LoVo (cell line): ENCODE results near the gene SND1.

Source experiments
- DNase-seq: peaks from one replicate; pipeline ENCODE4 v3.0.0-alpha.2; 2016; ENCODE audit warnings: low spot score

The SND1 gene

DNA sequence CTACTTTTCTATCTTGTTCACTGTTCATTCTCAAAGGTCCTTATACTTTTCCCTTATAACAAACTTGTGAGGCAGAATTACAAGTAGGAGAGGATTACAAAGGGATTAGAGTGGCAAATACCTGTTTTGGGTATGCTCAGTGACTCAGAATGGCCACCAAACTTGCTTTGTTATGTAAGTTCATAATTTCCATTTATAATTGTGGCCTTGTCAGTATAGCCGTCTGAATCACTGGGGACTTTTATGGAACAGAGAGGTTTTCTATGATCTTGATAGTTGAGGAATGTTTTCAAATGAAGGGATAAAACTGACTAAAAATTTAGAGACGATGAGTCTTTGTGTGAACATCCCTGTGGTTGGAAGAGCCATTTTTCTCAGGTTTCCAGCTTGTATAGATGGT, 116.2 kb downstream of the SND1 start:
- no peak for DNase-seq

DNA sequence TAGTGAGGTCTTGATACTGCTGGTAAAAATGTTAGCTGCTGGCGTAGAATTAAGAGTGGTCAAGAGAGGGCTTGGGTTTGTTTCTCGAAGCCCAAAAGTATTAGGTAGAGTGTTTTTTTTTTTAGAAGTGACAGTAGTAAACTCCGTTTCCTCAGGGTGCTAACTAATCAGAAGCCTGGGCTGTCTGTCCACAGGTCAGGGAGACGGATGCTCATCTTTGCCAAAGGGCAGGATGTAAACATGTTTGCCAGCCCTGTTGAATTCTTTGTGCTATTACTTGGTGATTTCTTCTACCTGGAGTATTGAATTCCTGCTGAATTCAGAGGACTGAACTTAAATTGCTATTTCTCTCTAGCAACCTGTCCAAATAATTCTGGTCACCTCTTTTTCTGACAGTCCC, 117.1 kb downstream of the SND1 start:
- DNase-seq, result no peak

- no peak for DNase-seq
Measured at GRCh38 chr7:127769696-127770400, 117.9 kb downstream of the SND1 start.

DNA sequence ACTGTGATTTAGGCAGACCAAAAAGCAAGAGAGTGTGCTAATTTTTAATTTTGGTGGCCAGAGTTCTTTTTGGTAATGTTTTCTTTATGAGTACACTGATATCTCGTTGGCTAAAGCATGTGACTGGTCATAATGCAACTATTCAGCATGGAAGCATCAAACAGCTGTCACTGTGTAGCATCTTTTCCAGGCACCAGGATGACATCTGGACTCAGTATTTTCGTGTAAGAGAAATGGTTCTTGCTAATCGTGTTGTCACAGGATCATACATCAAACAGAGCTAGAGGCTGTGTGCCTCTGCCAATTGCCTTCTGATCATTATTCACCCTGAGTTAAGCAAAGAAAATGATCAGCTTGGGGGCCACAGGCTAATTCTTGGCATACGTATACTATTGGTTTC, 118.9 kb downstream of the SND1 start:
- DNase-seq, result no peak

DNA sequence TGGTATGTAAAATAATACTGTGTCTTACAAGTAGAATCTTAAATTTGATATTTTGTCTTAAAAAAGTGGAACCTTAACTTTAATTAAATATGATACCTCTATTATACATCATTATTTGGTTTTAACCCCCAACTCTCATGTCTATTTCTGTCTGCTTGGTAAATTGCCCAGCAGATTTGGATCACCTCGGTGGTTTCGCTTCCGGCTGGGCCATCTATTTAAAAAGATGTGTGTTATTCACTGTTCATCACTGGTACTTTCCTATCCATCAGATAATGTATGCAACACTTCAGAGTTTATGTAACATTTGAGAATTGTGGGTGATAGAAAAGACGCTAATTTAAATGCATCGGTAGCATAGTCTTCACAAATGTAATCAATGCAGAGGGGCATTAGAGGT, 119.7 kb downstream of the SND1 start:
- no peak for DNase-seq

DNA sequence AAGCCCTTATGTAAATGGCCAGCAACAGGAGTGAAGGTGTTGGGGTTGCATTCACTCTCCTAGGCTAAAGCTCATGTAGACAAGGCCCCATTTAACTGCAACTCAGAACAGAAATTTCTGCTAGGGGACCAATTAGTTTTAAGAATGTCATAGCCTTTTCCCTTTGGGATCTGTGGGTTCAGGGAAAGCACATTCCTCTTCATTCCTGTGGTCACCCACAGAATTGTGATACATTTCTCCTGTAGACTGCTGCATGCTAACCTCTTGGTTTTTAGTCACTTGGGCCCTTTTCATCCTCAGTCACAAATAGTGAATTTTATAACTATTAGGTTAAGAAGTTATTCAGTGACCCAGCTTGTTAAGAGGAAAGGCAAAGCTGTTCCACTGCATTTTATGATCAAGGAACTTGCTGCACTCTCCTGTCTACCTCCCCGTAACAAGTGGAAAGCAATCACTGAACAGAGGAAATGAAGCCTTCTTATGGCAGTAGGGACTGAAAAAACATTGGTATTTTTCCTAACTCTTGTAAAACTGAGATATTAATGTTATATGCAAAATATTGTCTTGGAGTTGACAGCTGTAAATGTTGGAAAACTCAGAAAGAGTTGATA, 124.9 kb downstream of the SND1 start:
- no peak for DNase-seq

DNA sequence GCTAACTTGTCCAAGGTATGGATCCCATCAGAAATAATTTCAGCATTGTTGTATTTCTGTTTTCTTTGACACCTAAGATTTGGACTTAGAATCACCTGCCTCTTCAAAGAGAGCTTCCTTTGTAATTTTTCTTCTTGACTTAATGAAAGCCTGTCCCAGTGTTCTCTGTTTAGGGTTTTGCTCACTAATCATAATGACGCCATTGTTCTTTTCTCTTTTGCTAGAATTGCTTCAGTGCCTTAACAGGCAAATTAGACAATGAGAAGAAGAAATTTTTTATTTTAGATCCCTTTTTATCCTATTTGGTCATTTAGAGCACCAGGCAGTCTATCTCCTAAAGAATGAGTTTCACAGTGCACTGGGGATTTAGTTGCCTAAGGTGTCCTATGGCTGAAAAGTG, 128.5 kb downstream of the SND1 start:
- no peak for DNase-seq

- no peak for DNase-seq
Measured at GRCh38 chr7:127781081-127781480, 129.1 kb downstream of the SND1 start.

DNA sequence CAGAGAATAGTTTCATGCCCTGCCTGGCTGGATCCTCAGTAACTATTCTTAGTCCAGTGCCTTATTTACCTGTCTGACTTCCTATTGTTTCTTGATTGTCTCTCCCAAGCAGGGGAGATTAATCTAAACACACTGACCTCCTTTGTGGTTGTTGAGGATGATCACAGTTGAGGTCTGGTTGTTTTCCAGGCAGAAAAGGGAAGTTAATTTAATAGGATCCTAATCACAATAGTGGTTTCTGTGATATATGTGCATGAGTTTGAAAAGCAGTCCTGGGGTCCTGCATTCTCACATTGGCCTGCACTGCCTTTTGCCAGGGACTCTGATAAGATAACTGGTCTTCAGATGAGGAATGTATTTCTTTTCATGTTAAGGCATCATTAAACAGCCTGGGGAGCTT, 130.1 kb downstream of the SND1 start:
- DNase-seq, result no peak

- no peak for DNase-seq
Measured at GRCh38 chr7:127782654-127783559, 130.9 kb downstream of the SND1 start.

- DNase-seq, result no peak
Measured at GRCh38 chr7:127786184-127786583, 134.2 kb downstream of the SND1 start.

DNA sequence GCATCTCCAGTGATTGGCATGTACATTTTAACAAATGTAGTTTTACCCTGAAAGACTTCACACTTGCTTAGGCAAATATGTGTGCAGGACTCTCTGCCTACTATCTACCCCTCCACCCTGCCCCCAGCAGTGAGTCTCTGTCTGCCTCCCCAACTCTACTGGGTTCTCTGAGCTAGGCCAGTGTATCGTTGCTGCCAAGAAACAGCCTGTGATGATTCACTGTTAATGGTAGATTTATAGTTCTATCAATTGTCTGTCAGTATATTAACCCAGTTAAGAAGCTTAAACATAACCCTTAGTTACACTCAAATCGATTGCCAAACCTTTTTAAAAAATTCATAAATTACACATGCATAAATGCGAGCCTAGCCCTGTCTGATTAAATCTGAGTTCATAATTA, 137.0 kb downstream of the SND1 start:
- no peak for DNase-seq

DNA sequence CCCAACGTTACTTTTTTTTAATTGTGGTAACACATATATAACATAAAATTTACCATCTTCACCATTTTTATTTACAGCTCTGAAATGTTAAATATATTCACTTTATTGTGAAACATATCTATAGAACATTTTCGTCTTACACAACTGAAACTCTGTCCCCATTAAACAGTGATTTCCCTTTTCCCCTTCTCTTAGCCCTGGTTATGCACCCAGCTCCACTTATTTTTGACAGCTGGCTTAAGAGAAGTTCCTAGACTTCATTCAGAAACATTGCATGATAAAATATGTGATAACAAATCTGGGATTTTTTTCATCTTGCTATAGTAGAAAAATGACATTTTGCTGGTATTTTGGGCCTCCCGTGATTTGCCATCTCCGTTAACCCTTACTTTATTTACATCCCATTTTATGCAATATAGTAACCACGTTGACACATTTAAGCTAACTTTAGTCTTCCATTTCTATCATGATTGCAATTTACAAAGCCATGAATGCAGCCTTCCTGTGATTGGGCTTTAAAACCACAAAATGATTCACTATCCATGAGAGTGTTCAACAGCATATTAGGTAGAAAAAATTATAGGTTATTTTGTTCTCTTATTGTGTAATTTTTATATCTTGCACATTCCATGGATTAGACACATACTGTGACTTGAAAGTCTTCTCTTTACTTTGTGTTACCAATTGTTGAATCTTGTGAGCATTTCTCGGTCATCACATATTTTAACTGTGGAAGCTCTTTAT, 139.6 kb downstream of the SND1 start:
- no peak for DNase-seq

- DNase-seq, result no peak
Measured at GRCh38 chr7:127792528-127793342, 140.7 kb downstream of the SND1 start.

- DNase-seq, result no peak
Measured at GRCh38 chr7:127793582-127793981, 141.6 kb downstream of the SND1 start.

DNA sequence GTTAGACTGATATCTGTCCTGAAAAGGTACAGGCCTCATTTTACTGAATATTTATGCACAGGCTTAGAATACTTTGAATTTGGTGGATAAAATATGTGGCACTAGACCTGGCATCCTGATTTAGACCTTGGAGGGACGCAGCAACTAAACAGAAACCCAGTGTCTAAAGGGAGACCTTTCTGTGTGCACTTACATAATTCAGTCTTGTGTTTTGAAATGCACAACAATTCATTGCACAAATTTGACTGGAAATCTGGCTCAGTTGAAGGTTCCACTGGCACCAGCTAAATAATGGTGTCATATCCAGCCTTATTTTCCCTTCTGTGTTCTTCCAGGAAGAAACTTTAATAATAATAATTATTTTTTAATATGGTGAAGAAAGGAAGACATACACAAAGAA, 142.1 kb downstream of the SND1 start:
- no peak for DNase-seq

- no peak for DNase-seq
Measured at GRCh38 chr7:127794551-127794950, 142.6 kb downstream of the SND1 start.

GRCh38 chr7:127798023-127798422, 146.0 kb downstream of the SND1 start:
- DNase-seq, result no peak

- DNase-seq, result no peak
Measured at GRCh38 chr7:127798769-127799372, 146.9 kb downstream of the SND1 start.

DNA sequence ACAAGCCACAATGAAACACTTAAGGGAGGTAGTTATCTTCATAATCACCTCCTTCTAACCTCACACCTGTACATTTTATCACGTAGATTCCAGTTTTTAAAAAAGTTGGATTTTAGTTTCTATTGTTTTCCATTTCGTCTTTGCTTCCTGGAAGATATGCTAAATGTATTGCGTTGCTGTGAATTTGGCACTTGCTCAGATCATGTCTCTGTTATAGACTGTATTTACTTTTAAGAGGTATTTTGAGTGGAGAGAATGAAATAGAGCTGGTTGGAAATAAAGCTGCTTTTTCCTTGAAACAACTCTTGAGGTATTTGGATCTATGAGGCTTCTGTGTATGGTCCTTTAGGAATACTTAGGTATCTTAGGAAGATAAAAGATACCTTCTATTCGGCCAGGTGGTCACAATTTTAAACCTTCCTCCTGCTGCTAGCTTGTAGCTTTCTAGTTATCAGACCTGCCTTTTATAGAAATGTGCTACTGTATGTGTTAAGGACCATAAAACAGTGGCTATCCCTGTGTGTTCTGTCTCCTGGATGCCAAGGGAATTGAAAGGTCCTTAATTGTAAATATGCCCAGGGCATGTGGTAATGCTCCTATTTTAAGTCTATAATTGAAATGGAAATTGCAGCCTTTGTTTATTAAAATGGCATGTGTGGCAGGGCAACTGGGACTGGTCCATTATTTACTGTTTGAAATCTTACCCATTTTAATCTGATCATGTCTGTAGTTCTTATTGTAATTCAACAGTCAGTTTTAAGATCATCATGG, 147.7 kb downstream of the SND1 start:
- DNase-seq, result no peak
